Liver (tissue), 9 donors: Measurements from ENCODE around the gene UNC80. TPM values are rescaled to one million over a fixed set of nuclear protein-coding genes. Genes with fewer than 3 reads are reported as not detected.

Experiments used
- DNase-seq: peaks from one replicate; pipeline ENCODE4 v3.0.0-alpha.2; 2017; ENCODE audit warnings: low spot score
- H3K27ac ChIP-seq, 2 donors: one replicate each; pipeline ENCODE4 v1.7.0; 2013; ENCODE audit warnings: inconsistent platforms in 2 of 2, low read length in 2 of 2, control low read depth in 1 of 2, low read depth in 1 of 2, mild to moderate bottlenecking in 1 of 2
- H3K27me3 ChIP-seq, 4 donors: one replicate each; pipeline versions ENCODE4 v1.6.1 to v1.7.0; 2013; ENCODE audit warnings: low read length in 3 of 4, inconsistent platforms in 1 of 4, mild to moderate bottlenecking in 1 of 4, moderate library complexity in 1 of 4; ENCODE audit not compliant: control insufficient read depth in 4 of 4, insufficient read depth in 4 of 4
- H3K36me3 ChIP-seq, 4 donors: one replicate each; pipeline versions ENCODE4 v1.6.1 to v1.7.0; 2013; ENCODE audit warnings: low read length in 3 of 4, mild to moderate bottlenecking in 3 of 4, low read depth in 1 of 4, moderate library complexity in 1 of 4; ENCODE audit not compliant: control insufficient read depth in 4 of 4, insufficient read depth in 3 of 4
- H3K4me1 ChIP-seq, 4 donors: one replicate each; pipeline versions ENCODE4 v1.6.1 to v1.7.0; 2013; ENCODE audit warnings: low read length in 3 of 4, mild to moderate bottlenecking in 3 of 4, moderate library complexity in 1 of 4; ENCODE audit not compliant: control insufficient read depth in 4 of 4, insufficient read depth in 4 of 4
- H3K4me3 ChIP-seq, 3 donors: one replicate each; pipeline versions ENCODE4 v1.6.1 to v1.7.0; 2013; ENCODE audit warnings: low read length in 3 of 3, control low read depth in 1 of 3, low read depth in 1 of 3, mild to moderate bottlenecking in 1 of 3
- H3K9ac ChIP-seq, 2 donors: one replicate each; pipeline ENCODE4 v1.7.0; 2013; ENCODE audit warnings: low read length in 2 of 2, mild to moderate bottlenecking in 2 of 2, moderate library complexity in 2 of 2, control low read depth in 1 of 2, low read depth in 1 of 2
- H3K9me3 ChIP-seq, 4 donors: one replicate each; pipeline versions ENCODE4 v1.6.1 to v1.7.0; 2013; ENCODE audit warnings: low read length in 3 of 4; ENCODE audit not compliant: control insufficient read depth in 4 of 4
- EGR1 ChIP-seq, 2 donors: IDR thresholded peaks; 2 replicates each; pipeline ENCODE4 v1.6.1; 2016 to 2018; ENCODE audit warnings: antibody characterized with exemption in 2 of 2, low read depth in 2 of 2
- FOXA1 ChIP-seq: IDR thresholded peaks from 2 replicates; pipeline ENCODE4 v1.6.1; 2016; ENCODE audit warnings: antibody characterized with exemption
- FOXA2 ChIP-seq: IDR thresholded peaks from 2 replicates; pipeline ENCODE4 v1.6.1; 2016; ENCODE audit warnings: antibody characterized with exemption
- GABPA ChIP-seq, 2 donors: IDR thresholded peaks in 1 of 2; conservative IDR thresholded peaks in 1 of 2; 2 replicates each; pipeline ENCODE4 v1.6.1; 2016; ENCODE audit warnings: antibody characterized with exemption in 2 of 2, mild to moderate bottlenecking in 1 of 2, moderate library complexity in 1 of 2
- HNF4A ChIP-seq, 2 donors: conservative IDR thresholded peaks; 2 replicates each; pipeline ENCODE4 v1.6.1; 2016; ENCODE audit warnings: antibody characterized with exemption in 2 of 2, mild to moderate bottlenecking in 2 of 2
- HNF4G ChIP-seq: IDR thresholded peaks from 2 replicates; pipeline ENCODE4 v1.6.1; 2016; ENCODE audit warnings: antibody characterized with exemption
- JUND ChIP-seq, 2 donors: IDR thresholded peaks; 2 replicates each; pipeline ENCODE4 v1.6.1; 2016; ENCODE audit warnings: antibody characterized with exemption in 2 of 2
- NR2F2 ChIP-seq: IDR thresholded peaks from 2 replicates; pipeline ENCODE4 v1.6.1; 2016; ENCODE audit warnings: antibody characterized with exemption
- RAD21 ChIP-seq, 2 donors: IDR thresholded peaks; 2 replicates each; pipeline ENCODE4 v1.6.1; 2016; ENCODE audit warnings: antibody characterized with exemption in 2 of 2, mild to moderate bottlenecking in 2 of 2
- RXRA ChIP-seq, 2 donors: IDR thresholded peaks; 2 replicates each; pipeline ENCODE4 v1.6.1; 2017 to 2018; ENCODE audit warnings: antibody characterized with exemption in 2 of 2, mild to moderate bottlenecking in 1 of 2
- SP1 ChIP-seq: IDR thresholded peaks from 2 replicates; pipeline ENCODE4 v1.6.1; 2018; ENCODE audit warnings: antibody characterized with exemption, mild to moderate bottlenecking
- TAF1 ChIP-seq: conservative IDR thresholded peaks from 2 replicates; pipeline ENCODE4 v1.6.1; 2016; ENCODE audit warnings: antibody characterized with exemption, mild to moderate bottlenecking
- YY1 ChIP-seq: IDR thresholded peaks from 2 replicates; pipeline ENCODE4 v1.6.1; 2016; ENCODE audit warnings: antibody characterized with exemption, mild to moderate bottlenecking
- WGBS: extraction: QIAGEN DNeasy Blood & Tissue Kit; methylation state at CpG from one replicate; pipeline ENCODE4 v1.1.7; 2013; 5-methylcytosine and 5-hydroxymethylcytosine counted together
- polyA plus RNA-seq, 2 donors: library from polyadenylated mRNA; stranded (reverse) in 1 of 2; unstranded in 1 of 2; fragments of 200-250 nt in 1 of 2; fragments of >200 nt in 1 of 2; fragmentation: Nextera tagmentation in 1 of 2; extraction: Ambion mirVana in 1 of 2; gene quantifications; one replicate each; pipeline versions ENCODE4 v1.2.1 to v1.2.3, GENCODE V29; 2013 to 2015
- total RNA-seq, 2 donors: library from RNA; depleted of rRNA; stranded (reverse); fragments of >200 nt; gene quantifications; one replicate each; pipeline ENCODE4 v1.2.3, GENCODE V29; 2014
- TF ChIP-seq, protein P1 (sequence below): IDR thresholded peaks from 2 replicates; pipeline ENCODE4 v1.6.1; 2016; ENCODE audit warnings: antibody characterized with exemption
- TF ChIP-seq, protein P2 (sequence below): IDR thresholded peaks from 2 replicates; pipeline ENCODE4 v1.6.1; 2016; ENCODE audit warnings: antibody characterized with exemption, mild to moderate bottlenecking
- TF ChIP-seq, protein P3 (sequence below): IDR thresholded peaks from 2 replicates; pipeline ENCODE4 v1.6.1; 2016; ENCODE audit warnings: antibody characterized with exemption
- TF ChIP-seq, protein P4 (sequence below): fragments of 150-350 bp; IDR thresholded peaks from 2 replicates; pipeline ENCODE4 v1.5.1; 2017; ENCODE audit warnings: improper control_type of control experiment, low read depth, low read length; ENCODE audit not compliant: missing input control
- donor health status: healthy.
- donor health status: healthy.
- donor health status: healthy.
- donor health status: healthy.
- donor health status: healthy.

Gene UNC80
- total and polyA plus RNA-seq, 4 donors, result under 0.01 to 0.05 (median 0.02) TPM; not detected in 1

- Histone ChIP-seq H3K27me3 (peaks cover 0 to 5% (median 0%) of the 10 kb centered on the region in 4 donors), H3K4me3 (no peak overlapping the region), H3K36me3 (no peaks in the 10 kb centered on the region), H3K9ac (no peak overlapping the region), H3K9me3 (no peaks in the 10 kb centered on the region), H3K27ac (no peak overlapping the region), H3K4me1 (no peaks in the 10 kb centered on the region)
- no peak for DNase-seq
- WGBS, result 62% methylated on average over 1 of the region's 1 CpG
- TF ChIP-seq, protein P1, sequence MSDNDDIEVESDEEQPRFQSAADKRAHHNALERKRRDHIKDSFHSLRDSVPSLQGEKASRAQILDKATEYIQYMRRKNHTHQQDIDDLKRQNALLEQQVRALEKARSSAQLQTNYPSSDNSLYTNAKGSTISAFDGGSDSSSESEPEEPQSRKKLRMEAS, result no peak
- TF ChIP-seq SP1, result no peak
- no peak for TF ChIP-seq JUND (IDR thresholded peaks at IDR 0.05)
- TF ChIP-seq FOXA2, result no peak
- TF ChIP-seq EGR1 (IDR thresholded peaks at IDR 0.05; ENCODE audit: low read depth in 2 of 2), result no peak
These were observed 103.6 kb downstream of the UNC80 start for GRCh38 chr2:209875270-209875669.

- no peak overlapping the region for H3K27ac ChIP-seq
- WGBS, result 21% methylated on average over 1 of the region's 1 CpG
- TF ChIP-seq FOXA1, result no peak
- TF ChIP-seq FOXA2, result no peak
- TF ChIP-seq HNF4G, result no peak
- no peak for TF ChIP-seq EGR1 (IDR thresholded peaks at IDR 0.05; ENCODE audit: low read depth in 2 of 2)
- TF ChIP-seq RAD21 (IDR thresholded peaks at IDR 0.05), result no peak
These were observed 104.6 kb downstream of the UNC80 start for GRCh38 chr2:209876211-209876610.

DNA sequence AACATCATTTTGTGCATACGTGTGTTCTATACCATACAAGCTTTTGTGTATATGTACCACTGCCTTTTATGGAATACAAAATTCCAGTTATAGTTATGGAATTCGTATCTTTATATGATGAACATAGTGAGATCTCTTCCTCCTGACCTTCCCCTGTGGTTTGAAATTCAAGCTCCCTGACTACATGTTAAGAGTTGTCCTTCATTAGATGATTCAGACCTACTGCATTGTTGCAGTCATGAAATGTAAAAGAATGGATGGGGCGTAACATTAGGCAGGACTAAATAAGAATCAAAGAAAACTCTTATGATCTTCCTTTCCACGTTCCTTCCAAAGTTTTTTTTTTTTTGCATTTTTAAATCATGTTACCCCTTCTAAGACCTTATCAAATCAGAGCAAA, 107.1 kb downstream of the UNC80 start:
- Histone ChIP-seq H3K27me3 (no peaks in the 10 kb centered on the region), H3K4me3 (no peak overlapping the region), H3K9ac (no peak overlapping the region), H3K27ac (no peak overlapping the region), H3K36me3 (no peaks in the 10 kb centered on the region), H3K4me1 (no peaks in the 10 kb centered on the region), H3K9me3 (no peaks in the 10 kb centered on the region)
- 62% methylated on average over 4 of the region's 4 CpGs for WGBS
- DNase-seq, result no peak
- TF ChIP-seq RAD21 (IDR thresholded peaks at IDR 0.05) (no peak), HNF4A (conservative IDR thresholded peaks at IDR 0.05) (no peak), NR2F2 (no peak)

More at GRCh38 chr2:209876211-209876610, 104.6 kb downstream of the UNC80 start:
- no peak for DNase-seq
- Histone ChIP-seq H3K27me3 (no peaks in the 10 kb centered on the region), H3K9me3 (no peaks in the 10 kb centered on the region), H3K9ac (no peak overlapping the region), H3K4me3 (no peak overlapping the region), H3K36me3 (no peaks in the 10 kb centered on the region), H3K4me1 (no peaks in the 10 kb centered on the region)

- Histone ChIP-seq H3K9me3 (peaks cover 0 to 3% (median 0%) of the 10 kb centered on the region in 4 donors), H3K9ac (no peak overlapping the region), H3K27me3 (no peaks in the 10 kb centered on the region), H3K4me1 (no peaks in the 10 kb centered on the region), H3K27ac (no peak overlapping the region), H3K36me3 (no peaks in the 10 kb centered on the region), H3K4me3 (no peak overlapping the region)
- no peak for DNase-seq
- WGBS, result 81% methylated on average over 1 of the region's 1 CpG
- TF ChIP-seq, protein P2, sequence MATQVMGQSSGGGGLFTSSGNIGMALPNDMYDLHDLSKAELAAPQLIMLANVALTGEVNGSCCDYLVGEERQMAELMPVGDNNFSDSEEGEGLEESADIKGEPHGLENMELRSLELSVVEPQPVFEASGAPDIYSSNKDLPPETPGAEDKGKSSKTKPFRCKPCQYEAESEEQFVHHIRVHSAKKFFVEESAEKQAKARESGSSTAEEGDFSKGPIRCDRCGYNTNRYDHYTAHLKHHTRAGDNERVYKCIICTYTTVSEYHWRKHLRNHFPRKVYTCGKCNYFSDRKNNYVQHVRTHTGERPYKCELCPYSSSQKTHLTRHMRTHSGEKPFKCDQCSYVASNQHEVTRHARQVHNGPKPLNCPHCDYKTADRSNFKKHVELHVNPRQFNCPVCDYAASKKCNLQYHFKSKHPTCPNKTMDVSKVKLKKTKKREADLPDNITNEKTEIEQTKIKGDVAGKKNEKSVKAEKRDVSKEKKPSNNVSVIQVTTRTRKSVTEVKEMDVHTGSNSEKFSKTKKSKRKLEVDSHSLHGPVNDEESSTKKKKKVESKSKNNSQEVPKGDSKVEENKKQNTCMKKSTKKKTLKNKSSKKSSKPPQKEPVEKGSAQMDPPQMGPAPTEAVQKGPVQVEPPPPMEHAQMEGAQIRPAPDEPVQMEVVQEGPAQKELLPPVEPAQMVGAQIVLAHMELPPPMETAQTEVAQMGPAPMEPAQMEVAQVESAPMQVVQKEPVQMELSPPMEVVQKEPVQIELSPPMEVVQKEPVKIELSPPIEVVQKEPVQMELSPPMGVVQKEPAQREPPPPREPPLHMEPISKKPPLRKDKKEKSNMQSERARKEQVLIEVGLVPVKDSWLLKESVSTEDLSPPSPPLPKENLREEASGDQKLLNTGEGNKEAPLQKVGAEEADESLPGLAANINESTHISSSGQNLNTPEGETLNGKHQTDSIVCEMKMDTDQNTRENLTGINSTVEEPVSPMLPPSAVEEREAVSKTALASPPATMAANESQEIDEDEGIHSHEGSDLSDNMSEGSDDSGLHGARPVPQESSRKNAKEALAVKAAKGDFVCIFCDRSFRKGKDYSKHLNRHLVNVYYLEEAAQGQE, result no peak
- no peak for TF ChIP-seq HNF4G
- TF ChIP-seq, protein P1, result no peak
- no peak for TF ChIP-seq FOXA1
- TF ChIP-seq RAD21 (IDR thresholded peaks at IDR 0.05), result no peak
- no peak for TF ChIP-seq SP1
- TF ChIP-seq NR2F2, result no peak
- TF ChIP-seq YY1, result no peak
- no peak for TF ChIP-seq GABPA (IDR thresholded peaks at IDR 0.05 in 1 of 2, conservative IDR thresholded peaks at IDR 0.05 in 1 of 2)
- TF ChIP-seq TAF1, result no peak
- TF ChIP-seq, protein P3, sequence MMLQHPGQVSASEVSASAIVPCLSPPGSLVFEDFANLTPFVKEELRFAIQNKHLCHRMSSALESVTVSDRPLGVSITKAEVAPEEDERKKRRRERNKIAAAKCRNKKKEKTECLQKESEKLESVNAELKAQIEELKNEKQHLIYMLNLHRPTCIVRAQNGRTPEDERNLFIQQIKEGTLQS, result no peak
- no peak for TF ChIP-seq RXRA (IDR thresholded peaks at IDR 0.05)
- TF ChIP-seq, protein P4, sequence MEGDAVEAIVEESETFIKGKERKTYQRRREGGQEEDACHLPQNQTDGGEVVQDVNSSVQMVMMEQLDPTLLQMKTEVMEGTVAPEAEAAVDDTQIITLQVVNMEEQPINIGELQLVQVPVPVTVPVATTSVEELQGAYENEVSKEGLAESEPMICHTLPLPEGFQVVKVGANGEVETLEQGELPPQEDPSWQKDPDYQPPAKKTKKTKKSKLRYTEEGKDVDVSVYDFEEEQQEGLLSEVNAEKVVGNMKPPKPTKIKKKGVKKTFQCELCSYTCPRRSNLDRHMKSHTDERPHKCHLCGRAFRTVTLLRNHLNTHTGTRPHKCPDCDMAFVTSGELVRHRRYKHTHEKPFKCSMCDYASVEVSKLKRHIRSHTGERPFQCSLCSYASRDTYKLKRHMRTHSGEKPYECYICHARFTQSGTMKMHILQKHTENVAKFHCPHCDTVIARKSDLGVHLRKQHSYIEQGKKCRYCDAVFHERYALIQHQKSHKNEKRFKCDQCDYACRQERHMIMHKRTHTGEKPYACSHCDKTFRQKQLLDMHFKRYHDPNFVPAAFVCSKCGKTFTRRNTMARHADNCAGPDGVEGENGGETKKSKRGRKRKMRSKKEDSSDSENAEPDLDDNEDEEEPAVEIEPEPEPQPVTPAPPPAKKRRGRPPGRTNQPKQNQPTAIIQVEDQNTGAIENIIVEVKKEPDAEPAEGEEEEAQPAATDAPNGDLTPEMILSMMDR, result no peak
- TF ChIP-seq EGR1 (IDR thresholded peaks at IDR 0.05; ENCODE audit: low read depth in 2 of 2), result no peak
- TF ChIP-seq FOXA2, result no peak
- no peak for TF ChIP-seq JUND (IDR thresholded peaks at IDR 0.05)
- no peak for TF ChIP-seq HNF4A (conservative IDR thresholded peaks at IDR 0.05)
These were observed 129.0 kb downstream of the UNC80 start for GRCh38 chr2:209900638-209901037.
